Measurements from ENCODE around the gene SEMA5A. TPM values are rescaled to one million over a fixed set of nuclear protein-coding genes. Genes with fewer than 3 reads are reported as not detected.
A peak's percentile ranks its signal among the peaks of the same experiment; 100 is the strongest.

SEMA5A gene
- total RNA-seq, 2 donors from 2014 or later: 3.4 to 40.2 TPM

GRCh38 chr5:9062873-9063272, 483.0 kb downstream of the SEMA5A start:
- Histone ChIP-seq H3K4me1 (no peaks in the 10 kb centered on the region), H3K4me3 (no peak overlapping the region), H3K36me3 (replicated peaks in 1 of 2; ENCODE audit: insufficient read depth in 1 of 2, low read depth in 2 of 2) (no peaks in the 10 kb centered on the region), H3K27ac (no peak overlapping the region), H3K27me3 (no peaks in the 10 kb centered on the region), H3K9me3 (no peaks in the 10 kb centered on the region)
- no peak for DNase-seq
- no peak for ATAC-seq
- TF ChIP-seq CTCF (IDR thresholded peaks at IDR 0.05): no peak
- TF ChIP-seq POLR2A (IDR thresholded peaks at IDR 0.05): no peak
- intact Hi-C loops (cut with DNase I): no loop called here
- 86 to 89% methylated on average over 11 of the region's 11 CpGs for WGBS, 2 donors

- WGBS, 2 donors: 67 to 69% methylated on average over 5 of the region's 5 CpGs
- ATAC-seq (peak; percentile 65), DNase-seq (peak in 1 of 4 donors; percentile 17)
- intact Hi-C loops (cut with DNase I): no loop called here
- Histone ChIP-seq H3K9me3 (no peaks in the 10 kb centered on the region), H3K4me3 (no peak overlapping the region), H3K27ac (no peak overlapping the region), H3K4me1 (no peaks in the 10 kb centered on the region), H3K36me3 (replicated peaks in 1 of 2; ENCODE audit: insufficient read depth in 1 of 2, low read depth in 2 of 2) (no peaks in the 10 kb centered on the region), H3K27me3 (no peaks in the 10 kb centered on the region)
- no peak for TF ChIP-seq POLR2A (IDR thresholded peaks at IDR 0.05)
- TF ChIP-seq CTCF (IDR thresholded peaks at IDR 0.05): no peak
Measured at GRCh38 chr5:9059920-9060691, 485.8 kb downstream of the SEMA5A start.

- no peak overlapping the region for H3K27ac ChIP-seq
- H3K4me1 ChIP-seq: no peaks in the 10 kb centered on the region
- intact Hi-C loops (cut with DNase I): no loop called here
- WGBS, 2 donors: 71 to 84% methylated on average over 1 of the region's 1 CpG
- no peaks in the 10 kb centered on the region for H3K9me3 ChIP-seq
- no peaks in the 10 kb centered on the region for H3K36me3 ChIP-seq (replicated peaks in 1 of 2; ENCODE audit: insufficient read depth in 1 of 2, low read depth in 2 of 2)
- no peak for ATAC-seq
- DNase-seq: no peak
- no peaks in the 10 kb centered on the region for H3K27me3 ChIP-seq
- TF ChIP-seq POLR2A (IDR thresholded peaks at IDR 0.05) (no peak), CTCF (IDR thresholded peaks at IDR 0.05) (no peak)
- no peak overlapping the region for H3K4me3 ChIP-seq
Measured at GRCh38 chr5:9058666-9059065, 487.2 kb downstream of the SEMA5A start.

GRCh38 chr5:9058161-9058560, 487.7 kb downstream of the SEMA5A start:
- Histone ChIP-seq H3K9me3 (no peaks in the 10 kb centered on the region), H3K4me3 (no peak overlapping the region), H3K27ac (no peak overlapping the region), H3K36me3 (replicated peaks in 1 of 2; ENCODE audit: insufficient read depth in 1 of 2, low read depth in 2 of 2) (no peaks in the 10 kb centered on the region), H3K4me1 (no peaks in the 10 kb centered on the region), H3K27me3 (no peaks in the 10 kb centered on the region)
- DNase-seq (no peak), ATAC-seq (no peak)
- TF ChIP-seq CTCF (IDR thresholded peaks at IDR 0.05) (no peak), POLR2A (IDR thresholded peaks at IDR 0.05) (no peak)
- intact Hi-C loops (cut with DNase I): no loop called here

- ATAC-seq (no peak), DNase-seq (no peak)
- intact Hi-C loops (cut with DNase I): no loop called here
- H3K36me3 ChIP-seq (replicated peaks in 1 of 2; ENCODE audit: insufficient read depth in 1 of 2, low read depth in 2 of 2): no peaks in the 10 kb centered on the region
- no peak overlapping the region for H3K27ac ChIP-seq
- no peak overlapping the region for H3K4me3 ChIP-seq
- no peaks in the 10 kb centered on the region for H3K4me1 ChIP-seq
- TF ChIP-seq CTCF (IDR thresholded peaks at IDR 0.05) (no peak), POLR2A (IDR thresholded peaks at IDR 0.05) (no peak)
- H3K9me3 ChIP-seq: no peaks in the 10 kb centered on the region
- no peaks in the 10 kb centered on the region for H3K27me3 ChIP-seq
- 68 to 77% methylated on average over 3 of the region's 3 CpGs for whole genome bisulfite sequencing, 2 donors
Measured at GRCh38 chr5:9057406-9058000, 488.4 kb downstream of the SEMA5A start.
